Thoracic aorta (tissue), 2 donors: ENCODE results near the gene CLEC6A. TPM values are rescaled to one million over a fixed set of nuclear protein-coding genes. Genes with fewer than 3 reads are reported as not detected.

ENCODE experiments used
- total RNA-seq, 2 donors: library from RNA; depleted of rRNA; stranded (reverse); fragments of >200 nt; gene quantifications; one replicate each; pipeline versions ENCODE4 v1.1.0 to v1.2.3, GENCODE V29; 2016

The CLEC6A gene
- total RNA-seq, 2 donors from 2014 or later = not detected

Other genes with a start within 250 kb of the CLEC6A start
- gene FAM90A1, start 228.3 kb upstream of the CLEC6A start, total RNA-seq = not detected
- under 1 TPM in 1 of 2 donors, not detected in 1; 0.63 TPM for gene CLEC4D, start 57.5 kb downstream of the CLEC6A start, total RNA-seq
- 1 to 10 TPM; 4.5 to 5.6 TPM for gene CLEC4E, start 84.9 kb downstream of the CLEC6A start, total RNA-seq
- gene AICDA, start 156.9 kb downstream of the CLEC6A start, total RNA-seq = not detected
- 100 to 1,000 TPM; 158 to 186 TPM for gene MFAP5, start 206.9 kb downstream of the CLEC6A start, total RNA-seq
- 100 to 1,000 TPM in 1 of 2 donors, 10 to 100 TPM in 1; 87.6 to 159 TPM for gene RIMKLB, start 242.0 kb downstream of the CLEC6A start, total RNA-seq